Stimulated activated naive B cell treated with anti-CD40 and anti-IgM and Interleukin-4, amounts not matched to agents 10 μg/mL and 1 μg/mL and 100 μg/mL, for 72 hours (primary cell): ENCODE data around the gene PDE3B.
A peak's percentile ranks its signal among the peaks of the same experiment; 100 is the strongest.
"Not testable (repeated sequence)": the region's sequence is repeated elsewhere in the genome, so short reads cannot be mapped to it uniquely, and the experiment has no call there.

ENCODE experiments used
- ATAC-seq, 2 donors: fragments of 150-1000 bp; cut with Tn5 transposase; replicated peaks; 2 replicates each; pipeline ENCODE4 v1.10.0; 2021; ENCODE audit warnings: moderate library complexity in 1 of 2
- DNase-seq: peaks from one replicate; pipeline ENCODE4 v3.0.0; 2021
- H3K27ac Mint-ChIP-seq: one replicate; pipeline ENCODE4 v1.8.0; 2022; ENCODE audit warnings: mild to moderate bottlenecking, mixed read lengths
- H3K27me3 Mint-ChIP-seq, 2 donors: one replicate each; pipeline ENCODE4 v1.8.0; 2022; ENCODE audit warnings: mixed read lengths in 2 of 2
- H3K36me3 Mint-ChIP-seq, 2 donors: one replicate each; pipeline ENCODE4 v1.8.0; 2022; ENCODE audit warnings: mixed read lengths in 2 of 2, mild to moderate bottlenecking in 1 of 2
- H3K4me1 Mint-ChIP-seq, 2 donors: one replicate each; pipeline ENCODE4 v1.8.0; 2022; ENCODE audit warnings: mixed read lengths in 2 of 2, mild to moderate bottlenecking in 1 of 2
- H3K4me3 Mint-ChIP-seq, 2 donors: one replicate each; pipeline ENCODE4 v1.8.0; 2022; ENCODE audit warnings: mild to moderate bottlenecking in 2 of 2, mixed read lengths in 2 of 2, moderate library complexity in 1 of 2
- H3K9me3 Mint-ChIP-seq, 2 donors: one replicate each; pipeline ENCODE4 v1.8.0; 2022; ENCODE audit warnings: mixed read lengths in 2 of 2, mild to moderate bottlenecking in 1 of 2

Gene PDE3B

DNA sequence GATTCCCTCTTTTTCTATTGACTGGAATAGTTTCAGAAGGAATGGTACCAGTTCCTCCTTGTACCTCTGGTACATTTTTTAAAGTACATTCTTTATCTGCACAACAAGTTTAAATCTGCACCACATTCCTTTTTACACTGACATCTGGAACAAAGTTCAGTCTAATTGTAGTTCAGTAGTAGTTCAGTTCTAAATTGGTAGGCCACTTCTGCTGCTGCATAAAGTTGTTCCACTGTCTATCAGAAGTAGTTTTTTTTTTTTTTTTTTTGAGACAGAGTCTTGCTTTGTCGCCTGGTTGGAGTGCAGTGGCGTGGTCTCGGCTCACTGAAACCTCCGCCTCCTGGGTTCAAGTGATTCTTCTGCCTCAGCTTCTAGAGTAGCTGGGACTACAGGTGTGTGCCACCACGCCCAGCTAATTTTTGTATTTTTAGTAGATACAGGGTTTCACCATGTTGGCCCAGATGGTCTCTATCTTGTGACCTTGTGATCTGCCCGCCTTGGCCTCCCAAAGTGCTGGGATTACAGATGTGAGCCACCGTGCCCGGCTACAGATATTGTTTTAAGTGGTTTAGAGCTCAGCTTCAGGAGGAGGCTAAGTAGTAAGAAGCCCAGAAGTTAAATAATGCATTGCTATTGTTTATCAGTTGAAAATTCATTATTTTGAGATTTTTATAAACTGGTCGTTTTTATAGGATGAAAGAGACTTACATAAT lies 115.9 kb downstream of the PDE3B start:
- DNase-seq, ATAC-seq, H3K4me3 Mint-ChIP-seq, H3K4me1 Mint-ChIP-seq, H3K36me3 Mint-ChIP-seq, H3K27me3 Mint-ChIP-seq, H3K27ac Mint-ChIP-seq, H3K9me3 Mint-ChIP-seq: not testable (repeated sequence)

DNA sequence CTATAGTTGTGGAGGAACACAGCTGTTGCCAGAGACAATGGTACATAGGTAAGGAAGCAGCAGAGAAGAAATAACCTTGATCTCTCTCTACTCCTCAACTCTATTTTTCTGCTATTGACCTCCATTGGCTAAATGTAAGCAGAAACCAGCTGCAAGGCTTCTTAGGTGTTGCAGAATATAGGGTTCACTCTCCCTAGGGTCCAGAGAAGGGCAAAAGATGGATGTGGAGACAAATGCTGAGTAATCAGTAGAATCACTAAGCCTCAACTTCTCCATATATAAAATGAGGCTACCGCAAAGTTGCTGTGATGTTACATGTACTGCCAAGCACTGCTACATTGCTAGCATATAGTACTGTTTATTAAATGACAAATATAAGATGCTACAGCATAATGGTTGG lies 120.6 kb downstream of the PDE3B start:
- Mint-ChIP-seq H3K4me1 (peaks cover 12 to 20% of the 10 kb centered on the region in 2 donors), H3K27ac (no peak overlapping the region), H3K4me3 (no peak overlapping the region), H3K27me3 (no peaks in the 10 kb centered on the region), H3K36me3 (no peaks in the 10 kb centered on the region), H3K9me3 (no peaks in the 10 kb centered on the region)
- ATAC-seq = peak; percentile 55 to 69
- peak; percentile 7 for DNase-seq

DNA sequence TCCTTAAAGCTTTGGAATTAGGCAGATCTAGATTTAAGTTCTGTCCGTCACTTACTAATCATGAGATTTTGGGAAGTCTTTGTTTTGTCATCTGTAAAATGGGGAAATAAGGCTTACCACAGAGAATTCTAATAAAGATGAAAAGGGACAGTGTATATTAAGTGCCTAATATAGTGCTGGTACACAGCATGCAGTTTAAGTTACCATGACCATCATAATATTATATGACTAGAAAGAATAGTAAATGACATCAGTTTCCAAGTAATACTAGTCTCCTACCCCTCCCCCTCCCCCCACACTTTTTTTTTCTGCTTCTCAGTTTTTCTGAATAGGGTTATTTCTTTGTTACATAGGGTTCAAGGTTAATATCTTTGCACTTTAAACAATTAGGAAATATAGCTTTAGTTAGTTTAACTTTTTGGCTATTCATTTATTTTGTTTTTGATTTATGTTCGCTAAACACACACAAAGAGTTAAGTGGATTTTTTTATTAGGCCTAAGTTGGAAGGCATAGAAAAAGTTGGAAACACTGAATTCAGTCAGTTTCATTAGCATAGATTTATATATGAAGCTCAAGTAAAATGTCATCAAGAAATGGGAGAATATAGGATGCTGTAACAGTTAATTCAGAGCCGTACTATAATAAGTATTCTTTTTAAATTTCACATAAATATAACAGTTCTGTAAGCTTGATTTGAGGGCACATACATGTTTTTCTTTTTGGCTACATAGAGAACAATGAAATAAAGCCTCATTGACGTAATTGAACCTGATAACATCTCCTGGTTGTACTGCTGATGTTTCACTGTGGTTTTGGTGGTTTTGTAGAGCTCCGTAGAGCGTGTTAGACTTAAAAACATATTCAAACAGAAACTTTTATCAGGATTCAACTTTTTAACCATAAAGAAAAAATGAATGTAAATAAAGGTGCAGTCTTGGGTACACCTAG lies 121.2 kb downstream of the PDE3B start:
- H3K27me3 Mint-ChIP-seq = no peaks in the 10 kb centered on the region
- peak overlapping the region in 1 of 2 donors; percentile 29 for H3K4me3 Mint-ChIP-seq
- DNase-seq = peak; percentile 31
- H3K27ac Mint-ChIP-seq = peak overlapping the region; percentile 60
- peak; percentile 85 to 88 for ATAC-seq
- no peaks in the 10 kb centered on the region for H3K9me3 Mint-ChIP-seq
- H3K36me3 Mint-ChIP-seq = no peaks in the 10 kb centered on the region
- peaks cover 13 to 20% of the 10 kb centered on the region in 2 donors for H3K4me1 Mint-ChIP-seq

DNA sequence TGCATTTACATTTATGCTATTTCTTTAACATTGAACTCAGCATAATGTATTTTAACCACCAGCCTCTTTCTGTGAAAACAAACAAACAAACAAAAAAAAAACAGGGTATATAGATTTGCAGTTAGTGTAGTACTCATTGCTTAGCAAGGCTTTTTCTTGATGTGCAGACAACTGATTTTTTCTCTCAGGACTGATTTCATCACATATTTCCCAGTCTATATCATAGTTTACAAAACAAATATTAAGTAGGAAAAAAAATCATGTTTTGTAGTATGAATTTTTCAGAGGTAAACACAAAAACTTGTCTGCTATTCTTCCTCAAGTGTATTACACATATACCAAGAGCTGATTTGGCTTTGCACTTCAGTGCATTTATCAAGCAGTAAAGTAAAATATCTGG lies 123.0 kb downstream of the PDE3B start:
- no peak for ATAC-seq
- H3K4me1 Mint-ChIP-seq = peaks cover 16 to 24% of the 10 kb centered on the region in 2 donors

DNA sequence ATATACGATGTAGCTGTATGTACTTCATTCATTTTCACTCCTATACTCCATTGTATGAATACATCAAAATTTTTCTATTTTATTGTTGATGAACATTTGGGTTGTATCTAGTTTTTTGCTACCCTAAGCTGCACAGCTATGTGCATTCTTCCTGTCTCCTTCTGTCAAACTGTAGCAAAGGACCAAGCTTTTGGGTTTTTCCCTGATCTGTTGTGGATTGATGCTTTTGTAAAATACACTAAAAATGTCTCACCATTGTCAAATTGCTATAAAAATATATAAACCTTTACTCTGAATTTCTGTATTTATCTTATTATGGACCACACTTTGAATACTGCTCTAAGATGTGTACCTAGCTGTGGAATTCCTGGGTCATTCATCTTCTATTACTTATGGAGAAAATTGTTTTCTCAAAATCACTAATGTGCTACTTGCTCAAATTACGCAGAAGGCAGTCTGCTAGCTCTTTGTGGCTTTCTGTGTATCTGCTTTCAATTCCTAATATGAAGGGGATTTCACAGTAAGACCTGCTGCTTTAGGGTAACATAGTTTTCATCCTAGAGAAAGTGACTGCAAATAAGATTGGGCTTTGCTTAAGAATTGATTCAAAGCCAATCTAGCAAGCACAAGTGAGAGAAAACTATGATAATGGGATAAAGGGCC lies 125.1 kb downstream of the PDE3B start:
- DNase-seq (no peak), ATAC-seq (peak; percentile 66)
- Mint-ChIP-seq H3K4me3 (peak overlapping the region in 1 of 2 donors; percentile 12), H3K27me3 (no peaks in the 10 kb centered on the region), H3K27ac (no peak overlapping the region), H3K9me3 (no peaks in the 10 kb centered on the region), H3K36me3 (no peaks in the 10 kb centered on the region), H3K4me1 (peaks cover 16 to 25% of the 10 kb centered on the region in 2 donors)

More for the DNA sequence above, 123.0 kb downstream of the PDE3B start:
- Mint-ChIP-seq H3K9me3 (no peaks in the 10 kb centered on the region), H3K27ac (no peak overlapping the region), H3K27me3 (no peaks in the 10 kb centered on the region), H3K4me3 (no peak overlapping the region), H3K36me3 (no peaks in the 10 kb centered on the region)
- DNase-seq = no peak

- DNase-seq (no peak), ATAC-seq (no peak)
- H3K36me3 Mint-ChIP-seq = no peaks in the 10 kb centered on the region
- H3K4me3 Mint-ChIP-seq = no peak overlapping the region
- H3K27ac Mint-ChIP-seq = no peak overlapping the region
- H3K27me3 Mint-ChIP-seq = peaks cover 0 to 5% of the 10 kb centered on the region in 2 donors
- no peaks in the 10 kb centered on the region for H3K9me3 Mint-ChIP-seq
- H3K4me1 Mint-ChIP-seq = peaks cover 11 to 35% of the 10 kb centered on the region in 2 donors
Observed at GRCh38 chr11:14773755-14774154, 130.2 kb downstream of the PDE3B start.

DNA sequence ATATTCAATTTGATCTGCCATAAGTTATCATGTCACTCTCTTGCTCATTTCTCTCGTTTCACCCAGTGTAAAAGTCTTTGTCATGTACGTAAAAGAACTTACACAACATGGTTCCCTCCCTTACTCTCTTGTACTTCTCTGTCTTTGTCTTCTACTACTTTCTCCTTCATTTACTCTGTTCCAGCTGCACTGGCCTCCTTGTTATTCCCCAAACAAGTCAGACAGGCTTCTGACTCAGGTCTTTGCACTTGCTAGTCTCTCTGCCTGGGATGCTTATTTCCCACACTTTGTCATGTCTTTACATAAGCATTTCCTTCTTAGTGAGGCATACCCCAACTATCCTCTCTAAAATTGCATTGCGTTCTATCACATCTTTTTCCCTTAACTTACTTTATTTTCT lies 131.1 kb downstream of the PDE3B start:
- peaks cover 8 to 25% of the 10 kb centered on the region in 2 donors for H3K4me1 Mint-ChIP-seq
- DNase-seq (no peak), ATAC-seq (no peak)
- no peaks in the 10 kb centered on the region for H3K9me3 Mint-ChIP-seq
- peaks cover 0 to 5% of the 10 kb centered on the region in 2 donors for H3K27me3 Mint-ChIP-seq
- H3K27ac Mint-ChIP-seq = no peak overlapping the region
- H3K36me3 Mint-ChIP-seq = no peaks in the 10 kb centered on the region
- no peak overlapping the region for H3K4me3 Mint-ChIP-seq

- peaks cover 4 to 27% of the 10 kb centered on the region in 2 donors for H3K4me1 Mint-ChIP-seq
- peaks cover 0 to 5% of the 10 kb centered on the region in 2 donors for H3K27me3 Mint-ChIP-seq
- no peaks in the 10 kb centered on the region for H3K36me3 Mint-ChIP-seq
- DNase-seq (no peak), ATAC-seq (no peak)
- no peak overlapping the region for H3K27ac Mint-ChIP-seq
- no peaks in the 10 kb centered on the region for H3K9me3 Mint-ChIP-seq
- no peak overlapping the region for H3K4me3 Mint-ChIP-seq
Observed at GRCh38 chr11:14775897-14776296, 132.3 kb downstream of the PDE3B start.

DNA sequence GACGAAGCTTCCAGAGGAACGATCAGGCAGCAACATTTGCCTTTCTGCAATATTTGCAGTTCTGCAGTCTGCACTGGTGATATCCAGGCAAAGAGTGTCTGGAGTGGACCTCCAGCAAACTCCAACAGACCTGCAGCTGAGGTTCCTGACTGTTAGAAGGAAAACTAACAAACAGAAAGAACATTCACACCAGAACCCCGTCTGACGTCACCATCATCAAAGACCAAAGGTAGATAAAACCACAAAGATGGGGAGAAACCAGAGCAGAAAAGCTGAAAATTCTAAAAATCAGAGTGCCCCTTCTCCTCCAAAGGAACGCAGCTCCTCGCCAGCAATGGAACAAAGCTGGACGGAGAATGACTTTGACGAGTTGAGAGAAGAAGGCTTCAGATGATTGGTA lies 134.9 kb downstream of the PDE3B start:
- not testable (repeated sequence) for DNase-seq, H3K27ac Mint-ChIP-seq, ATAC-seq, H3K4me3 Mint-ChIP-seq, H3K27me3 Mint-ChIP-seq, H3K9me3 Mint-ChIP-seq, H3K36me3 Mint-ChIP-seq
- H3K4me1 Mint-ChIP-seq = peaks cover 4 to 37% of the 10 kb centered on the region in 2 donors

GRCh38 chr11:14783788-14784187 lies 140.2 kb downstream of the PDE3B start:
- no peak overlapping the region for H3K4me3 Mint-ChIP-seq
- peaks cover 0 to 3% of the 10 kb centered on the region in 2 donors for H3K9me3 Mint-ChIP-seq
- H3K27me3 Mint-ChIP-seq = no peaks in the 10 kb centered on the region
- peaks cover 0 to 22% of the 10 kb centered on the region in 2 donors for H3K4me1 Mint-ChIP-seq
- ATAC-seq (no peak), DNase-seq (no peak)
- H3K27ac Mint-ChIP-seq = no peak overlapping the region
- no peaks in the 10 kb centered on the region for H3K36me3 Mint-ChIP-seq

GRCh38 chr11:14784230-14784629 lies 140.6 kb downstream of the PDE3B start:
- Mint-ChIP-seq H3K36me3 (no peaks in the 10 kb centered on the region), H3K9me3 (peaks cover 0 to 3% of the 10 kb centered on the region in 2 donors), H3K4me1 (peaks cover 0 to 22% of the 10 kb centered on the region in 2 donors), H3K27ac (no peak overlapping the region), H3K4me3 (no peak overlapping the region), H3K27me3 (no peaks in the 10 kb centered on the region)
- DNase-seq (no peak), ATAC-seq (no peak)

DNA sequence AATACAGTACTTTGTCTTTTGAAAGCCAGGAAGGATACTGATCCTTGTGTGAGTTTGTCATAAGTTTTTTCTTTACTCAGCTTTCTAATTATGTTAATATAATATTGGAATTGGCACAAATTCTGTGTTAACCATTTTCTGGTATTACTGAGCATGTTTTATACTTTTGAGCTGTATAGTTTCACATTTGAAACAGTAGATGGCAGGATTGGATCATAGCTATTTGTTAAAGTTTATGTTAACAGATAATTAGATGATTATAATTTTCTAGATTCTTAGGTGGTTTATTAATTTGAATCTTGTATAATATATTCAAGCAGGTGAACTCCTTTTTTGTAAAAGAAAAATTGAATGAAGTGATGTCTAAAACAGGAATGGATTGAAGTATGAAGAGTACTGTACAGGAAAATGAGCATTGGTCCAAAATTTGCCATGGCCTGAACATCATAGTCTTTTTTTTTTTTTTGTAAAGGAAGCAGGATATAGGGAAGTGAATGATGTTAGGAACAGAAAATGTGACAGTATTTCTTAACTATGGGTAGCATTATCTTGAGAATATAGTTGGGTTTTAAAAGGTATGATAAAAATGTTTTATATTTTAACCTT lies 146.4 kb downstream of the PDE3B start:
- no peaks in the 10 kb centered on the region for H3K4me1 Mint-ChIP-seq
- H3K36me3 Mint-ChIP-seq = no peaks in the 10 kb centered on the region
- ATAC-seq (no peak), DNase-seq (no peak)
- H3K9me3 Mint-ChIP-seq = no peaks in the 10 kb centered on the region
- H3K4me3 Mint-ChIP-seq = no peak overlapping the region
- H3K27ac Mint-ChIP-seq = no peak overlapping the region
- no peaks in the 10 kb centered on the region for H3K27me3 Mint-ChIP-seq

GRCh38 chr11:14793546-14793945 lies 149.9 kb downstream of the PDE3B start:
- ATAC-seq = no peak
- DNase-seq = no peak
- Mint-ChIP-seq H3K36me3 (peaks cover 3 to 10% of the 10 kb centered on the region in 2 donors), H3K27me3 (no peaks in the 10 kb centered on the region), H3K4me1 (no peaks in the 10 kb centered on the region), H3K4me3 (no peak overlapping the region), H3K27ac (no peak overlapping the region), H3K9me3 (peaks cover 0 to 7% of the 10 kb centered on the region in 2 donors)

DNA sequence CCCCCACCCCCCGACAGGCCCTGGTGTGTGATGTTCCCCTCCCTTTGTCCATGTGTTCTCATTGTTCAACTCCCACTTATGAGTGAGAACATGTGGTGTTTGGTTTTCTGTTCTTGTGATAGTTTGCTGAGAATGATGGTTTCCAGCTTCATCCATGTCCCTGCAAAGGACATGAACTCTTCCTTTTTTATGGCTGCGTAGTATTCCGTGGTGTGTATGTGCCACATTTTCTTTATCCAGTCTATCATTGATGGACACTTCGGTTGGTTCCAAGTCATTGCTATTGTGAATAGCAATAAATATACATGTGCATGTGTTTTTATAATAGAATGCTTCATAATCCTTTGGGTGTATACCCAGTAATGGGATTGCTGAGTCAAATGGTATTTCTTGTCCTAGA lies 152.4 kb downstream of the PDE3B start:
- ATAC-seq, H3K4me1 Mint-ChIP-seq, H3K27ac Mint-ChIP-seq, DNase-seq, H3K4me3 Mint-ChIP-seq, H3K9me3 Mint-ChIP-seq: not testable (repeated sequence)
- Mint-ChIP-seq H3K36me3 (peaks cover 3 to 15% of the 10 kb centered on the region in 2 donors), H3K27me3 (peaks cover 0 to 18% of the 10 kb centered on the region in 2 donors)
